Measurements from ENCODE around the gene ABHD18.
A peak's percentile ranks its signal among the peaks of the same experiment; 100 is the strongest.
"Not testable (repeated sequence)": the region's sequence is repeated elsewhere in the genome, so short reads cannot be mapped to it uniquely, and the experiment has no call there.

Gene ABHD18

DNA sequence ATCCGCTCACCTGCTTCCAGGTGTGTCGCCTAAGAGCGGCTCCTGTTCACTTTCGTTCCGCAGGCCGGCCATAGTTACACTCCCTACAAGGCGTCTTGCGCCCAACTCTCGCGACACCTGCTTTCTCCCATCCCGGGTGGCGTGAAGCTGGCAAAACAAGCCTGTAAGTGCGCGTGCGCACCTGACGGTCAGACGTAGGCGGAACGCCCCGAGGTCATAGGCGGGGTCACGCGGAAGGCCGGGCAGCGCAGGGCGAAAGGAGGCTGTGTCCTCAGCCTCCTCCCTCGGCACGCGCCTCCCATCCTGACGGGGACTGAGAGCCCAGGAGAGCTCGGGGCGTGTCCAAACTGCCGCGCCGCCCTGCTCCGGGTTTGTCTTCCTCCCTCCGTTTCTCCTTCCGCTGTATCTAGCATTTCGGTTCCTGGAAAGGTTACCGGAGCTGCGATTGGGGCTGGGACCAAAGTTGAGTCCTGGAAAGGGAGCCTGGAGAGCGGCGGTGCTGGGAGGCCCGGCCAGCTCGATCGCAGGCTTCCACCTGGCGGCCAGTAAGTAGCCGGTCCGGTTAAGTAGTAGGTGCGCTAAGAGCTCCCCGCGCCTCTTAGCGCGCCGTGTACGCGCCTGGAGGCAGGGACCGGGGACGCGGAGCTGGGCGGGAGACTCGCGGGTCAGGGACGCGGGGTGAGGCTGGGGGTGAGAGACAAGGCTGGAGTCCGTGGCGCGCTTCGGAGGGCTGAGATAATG is at the start of gene ABHD18, which contains the start of gene MFSD8:
Gene ABHD18, plus strand, starts transcription at position 345 of the 741 bp plus-strand sequence. CDS start 17,550 bp downstream, outside the sequence.
Gene MFSD8, minus strand, starts transcription at position 112 of the 741 bp plus-strand sequence. Its CDS starts 40 bp downstream, at position 72.
- DNase-seq = peak; percentile 85

- no peak for DNase-seq
These were observed 48.7 kb upstream of the ABHD18 start for GRCh38 chr4:127916512-127916911.

DNA sequence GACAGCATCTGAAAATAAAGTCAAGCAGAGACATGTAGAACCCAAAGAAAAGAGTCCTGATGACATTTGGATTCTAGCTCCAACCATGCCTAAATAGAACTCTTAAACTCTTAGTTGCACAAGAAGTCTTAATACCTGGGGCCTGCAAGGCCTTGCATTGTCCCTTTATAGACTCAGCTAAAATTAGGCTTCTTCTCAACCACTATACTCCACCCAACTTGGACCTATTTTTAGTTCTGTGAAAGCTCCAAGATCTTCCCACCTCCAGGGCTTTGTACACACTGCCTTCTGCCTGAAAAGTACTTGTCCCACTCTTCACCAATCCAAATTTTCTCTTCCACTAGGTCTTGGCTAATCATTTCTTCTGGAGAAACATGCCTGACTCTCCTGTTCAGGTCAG is 48.1 kb upstream of the ABHD18 start:
- no peak for DNase-seq

DNA sequence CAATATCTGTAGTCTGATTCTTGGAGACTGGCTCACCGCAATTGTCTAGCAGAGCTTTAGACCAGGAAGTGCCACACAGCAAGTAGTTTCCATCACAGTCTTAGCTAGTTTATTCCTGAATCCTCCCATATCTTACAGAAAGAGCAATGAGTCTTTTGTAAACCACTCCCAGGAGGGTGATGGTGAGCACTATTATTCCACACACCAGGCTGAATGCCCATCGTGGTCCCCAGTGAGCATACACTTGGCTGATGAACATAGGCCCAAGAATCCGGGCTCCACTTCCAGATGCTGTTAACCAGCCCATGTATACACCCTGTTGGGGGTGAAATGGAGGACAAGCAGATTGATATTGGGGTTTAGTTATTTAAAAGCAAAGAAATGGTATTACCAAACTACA is 44.7 kb upstream of the ABHD18 start:
- DNase-seq = no peak

GRCh38 chr4:127922226-127922625 is 43.0 kb upstream of the ABHD18 start:
- no peak for DNase-seq

- not testable (repeated sequence) for DNase-seq
These were observed 39.5 kb upstream of the ABHD18 start for GRCh38 chr4:127925720-127926119.

GRCh38 chr4:127930175-127930574 is 35.0 kb upstream of the ABHD18 start:
- DNase-seq = no peak

DNA sequence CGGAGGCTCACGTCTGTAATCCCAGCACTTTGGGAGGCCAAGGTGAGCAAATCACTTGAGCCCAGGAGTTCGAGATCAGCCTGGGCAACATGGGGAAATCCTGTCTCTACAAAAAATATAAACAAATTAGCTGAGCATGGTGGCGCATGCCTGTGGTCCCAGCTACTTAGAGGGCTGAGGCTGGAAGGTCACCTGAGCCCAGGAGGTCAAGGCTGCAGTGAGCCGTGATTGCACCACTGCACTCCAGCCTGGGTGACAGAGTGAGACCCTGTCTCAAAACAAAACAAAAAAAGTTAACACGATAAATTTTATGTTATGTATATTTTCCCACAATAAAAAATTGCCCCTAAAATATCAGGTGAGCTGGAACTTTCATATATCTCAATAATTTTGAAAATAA is 33.4 kb upstream of the ABHD18 start:
- DNase-seq = not testable (repeated sequence)

DNA sequence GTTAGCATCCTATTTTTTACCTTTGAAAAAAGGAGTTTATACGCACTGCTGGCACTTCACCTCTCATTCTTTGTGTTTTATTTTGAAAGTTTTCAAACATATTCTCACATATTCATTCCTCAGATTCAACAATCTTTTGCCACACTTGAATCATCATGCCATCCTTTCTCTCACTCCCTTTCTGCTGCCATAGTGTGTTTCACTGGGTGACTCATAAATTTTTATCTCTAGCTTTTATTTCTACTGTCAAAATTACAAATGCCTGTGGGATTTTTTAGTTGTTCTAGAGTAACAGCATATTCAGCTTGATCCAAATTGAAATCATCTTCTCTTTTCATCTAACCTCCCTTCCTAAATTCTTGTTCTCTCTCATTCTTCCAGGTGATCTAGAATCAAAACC is 28.2 kb upstream of the ABHD18 start:
- DNase-seq = no peak

DNA sequence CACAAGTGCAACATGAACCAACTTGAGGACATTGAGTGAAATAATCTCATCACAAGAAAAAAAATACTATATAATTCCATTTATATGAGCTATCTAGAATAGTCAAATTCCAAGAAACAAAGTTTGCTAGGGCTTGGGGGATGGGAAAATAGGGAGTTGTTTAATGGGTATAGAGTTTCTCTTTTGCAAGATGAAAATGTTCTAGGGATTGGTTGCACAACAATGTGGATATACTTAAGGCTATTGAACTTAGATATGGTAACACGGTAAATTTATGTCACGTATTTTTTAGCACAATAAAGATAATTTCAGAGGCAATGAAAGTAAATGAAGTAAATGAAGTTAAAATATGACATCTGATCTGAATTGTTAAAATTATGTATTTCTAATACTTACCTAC is 8.1 kb upstream of the ABHD18 start:
- DNase-seq = no peak

DNA sequence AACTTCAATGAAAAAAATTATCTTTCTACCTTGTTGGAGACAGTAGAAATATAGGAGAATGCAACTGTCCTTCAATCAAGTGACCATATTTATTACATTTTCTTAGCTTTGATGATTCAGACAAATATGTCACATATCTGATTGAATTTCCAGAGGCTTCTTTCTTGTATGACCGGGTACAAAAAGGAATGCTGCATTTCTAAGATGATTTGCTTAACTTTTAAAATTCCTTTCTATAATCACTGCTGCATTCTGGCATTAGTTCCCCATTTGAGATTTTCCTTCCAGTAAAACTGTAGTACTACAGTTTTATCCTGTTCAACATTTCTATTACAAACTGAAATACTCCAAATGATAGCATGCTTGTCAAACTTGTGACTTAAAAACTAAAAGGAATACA is 5.4 kb upstream of the ABHD18 start:
- no peak for DNase-seq

- not testable (repeated sequence) for DNase-seq
These were observed 1.4 kb upstream of the ABHD18 start for GRCh38 chr4:127963633-127964398.

- not testable (repeated sequence) for DNase-seq
These were observed 662 bp upstream of the ABHD18 start for GRCh38 chr4:127964426-127965061.

- DNase-seq = peak; percentile 45
These were observed 583 bp downstream of the ABHD18 start for GRCh38 chr4:127965803-127966175.

- no peak for DNase-seq
These were observed 2.1 kb downstream of the ABHD18 start for GRCh38 chr4:127967141-127967775.

DNA sequence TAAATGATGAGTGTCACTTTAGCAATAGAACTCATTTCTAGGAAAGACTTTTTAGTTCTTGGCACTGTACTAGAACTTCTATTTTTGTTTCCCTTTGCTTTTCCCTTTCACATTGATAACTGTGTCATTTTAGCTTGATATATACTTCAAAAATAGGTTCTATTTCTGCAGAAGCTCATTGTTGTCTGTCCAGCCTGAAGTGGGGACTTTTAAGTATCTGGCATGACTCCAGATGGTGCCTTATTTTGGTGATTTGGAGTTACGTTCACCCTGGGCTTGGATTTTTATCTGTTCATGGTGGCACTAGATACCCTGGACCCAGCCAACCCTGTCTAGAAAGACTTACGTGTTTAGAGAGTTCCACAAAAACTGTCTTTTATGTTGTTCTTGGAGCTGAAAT is 3.4 kb downstream of the ABHD18 start:
- no peak for DNase-seq

DNA sequence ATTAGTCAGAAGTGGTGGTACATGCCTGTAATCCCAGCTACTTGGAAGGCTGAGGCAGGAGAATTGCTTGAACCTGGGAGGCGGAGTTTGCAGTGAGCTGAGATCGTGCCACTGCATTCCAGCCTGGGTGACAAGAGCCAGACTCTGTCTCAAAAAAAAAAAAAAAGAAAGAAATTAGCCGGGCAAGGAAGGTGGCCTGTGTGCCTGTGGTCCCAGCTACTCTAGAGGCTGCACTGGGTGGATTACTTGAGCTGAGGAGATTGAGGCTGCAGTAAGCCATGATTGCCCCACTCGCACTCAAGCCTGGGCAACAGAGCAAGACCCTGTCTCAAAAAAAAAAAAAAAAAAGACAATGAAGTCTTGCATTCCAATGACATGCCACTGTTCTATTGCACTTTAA is 5.7 kb downstream of the ABHD18 start:
- DNase-seq = not testable (repeated sequence)

DNA sequence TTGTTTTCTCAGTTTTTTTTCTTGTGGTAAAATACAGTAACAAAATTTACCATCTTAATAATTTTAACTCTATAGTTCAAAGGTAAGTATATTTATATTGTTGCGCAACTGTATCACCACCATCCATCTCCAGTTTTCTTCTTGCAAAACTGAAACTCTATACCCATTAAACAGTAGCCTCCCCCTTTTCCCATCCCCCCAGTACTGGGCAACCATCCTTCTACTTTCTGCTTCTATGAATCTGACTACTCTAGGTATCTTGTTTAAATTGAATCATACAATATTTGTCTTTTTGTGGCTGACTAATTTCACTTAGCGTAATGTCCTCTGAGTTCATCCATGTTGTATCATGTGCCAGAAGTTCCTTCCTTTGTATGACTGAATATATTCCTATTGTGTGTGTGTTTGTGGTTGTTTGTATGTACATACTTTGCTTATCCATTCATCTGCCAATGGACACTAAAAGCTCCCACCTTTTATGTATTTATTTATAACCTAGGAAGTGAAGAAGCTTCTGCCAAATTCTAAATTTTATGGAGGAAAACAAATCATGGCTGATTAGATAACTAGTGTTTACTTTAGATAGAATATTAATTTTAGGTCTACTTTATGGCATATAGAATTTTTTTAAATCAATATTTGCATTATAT is 10.0 kb downstream of the ABHD18 start:
- no peak for DNase-seq

DNA sequence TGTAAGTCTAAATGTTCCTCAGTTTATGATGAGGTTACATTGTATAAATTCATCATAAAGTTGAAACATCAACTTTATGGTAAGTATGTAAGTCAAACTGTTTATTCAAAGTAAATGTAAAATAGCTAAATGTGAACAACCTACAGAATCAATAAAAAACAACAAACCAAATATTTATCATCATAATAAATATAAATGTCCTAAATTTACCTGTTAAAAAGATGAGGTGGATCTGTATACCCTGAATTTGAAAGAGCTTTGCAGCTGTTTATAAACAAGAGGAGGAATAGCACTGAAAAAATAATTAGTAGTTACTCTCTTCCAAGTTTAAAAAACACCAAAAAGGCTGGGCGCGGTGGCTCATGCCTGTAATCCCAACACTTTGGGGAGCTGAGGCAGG is 13.7 kb downstream of the ABHD18 start:
- DNase-seq = no peak

- no peak for DNase-seq
These were observed 17.2 kb downstream of the ABHD18 start for GRCh38 chr4:127982445-127982844.

DNA sequence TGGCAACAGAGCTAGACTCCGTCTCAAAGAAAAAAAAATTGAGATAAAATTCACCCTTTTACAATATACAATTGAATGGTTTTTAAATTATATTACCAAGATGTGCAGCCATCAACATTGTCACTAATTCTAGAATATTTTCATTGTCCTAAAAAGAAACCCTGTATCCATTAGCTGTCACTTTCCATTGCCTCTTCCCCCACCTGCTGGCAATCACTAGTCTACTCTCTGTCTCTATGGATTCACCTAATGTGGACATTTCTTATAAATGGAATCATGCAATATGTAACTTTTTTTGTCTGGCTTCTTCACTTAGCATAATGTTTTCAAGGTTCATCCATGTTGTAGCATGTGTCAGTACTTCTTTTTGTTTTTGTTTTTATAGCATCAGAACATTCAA is 20.8 kb downstream of the ABHD18 start:
- no peak for DNase-seq

DNA sequence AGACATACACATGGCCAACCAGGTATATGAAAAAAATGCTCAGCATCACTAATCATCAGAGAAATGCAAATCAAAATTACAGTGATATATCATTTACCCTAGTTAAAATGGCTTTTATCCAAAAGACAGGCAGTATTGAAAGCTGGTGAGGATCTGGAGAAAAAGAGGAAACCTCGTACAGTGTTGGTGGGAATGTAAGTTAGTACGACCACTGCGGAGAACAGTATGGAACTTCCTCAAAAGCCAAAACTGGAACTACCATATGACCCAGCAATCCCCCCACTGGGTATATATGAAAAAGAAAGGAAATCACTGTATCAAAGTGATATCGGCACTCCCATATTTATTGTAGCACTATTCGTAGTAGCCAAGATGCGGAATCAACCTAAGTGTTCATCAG is 23.4 kb downstream of the ABHD18 start:
- DNase-seq = no peak

- DNase-seq = no peak
These were observed 27.9 kb downstream of the ABHD18 start for GRCh38 chr4:127993151-127993550.
